ENCODE measurements around the gene FBXO9.

DNA sequence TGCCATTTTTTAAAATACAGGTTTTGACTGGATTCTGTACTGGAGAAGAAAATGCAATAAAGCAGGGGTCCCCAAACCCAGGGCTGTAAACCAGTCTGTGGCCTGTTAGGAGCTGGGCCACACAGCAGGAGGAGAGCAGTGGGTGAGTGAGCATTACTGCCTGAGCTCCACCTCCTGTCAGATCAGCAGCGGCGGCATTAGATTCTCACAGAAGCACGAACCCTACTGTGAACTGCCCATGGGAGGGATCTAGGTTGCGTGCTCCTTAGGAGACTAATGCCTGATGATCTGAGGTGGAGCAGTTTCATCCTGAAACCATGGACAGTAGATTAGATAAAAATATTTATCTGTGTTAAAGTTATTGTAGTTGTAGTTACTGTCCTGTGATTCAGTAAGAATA lies 21.1 kb upstream of the FBXO9 start:
- TF ChIP-seq, protein P1, sequence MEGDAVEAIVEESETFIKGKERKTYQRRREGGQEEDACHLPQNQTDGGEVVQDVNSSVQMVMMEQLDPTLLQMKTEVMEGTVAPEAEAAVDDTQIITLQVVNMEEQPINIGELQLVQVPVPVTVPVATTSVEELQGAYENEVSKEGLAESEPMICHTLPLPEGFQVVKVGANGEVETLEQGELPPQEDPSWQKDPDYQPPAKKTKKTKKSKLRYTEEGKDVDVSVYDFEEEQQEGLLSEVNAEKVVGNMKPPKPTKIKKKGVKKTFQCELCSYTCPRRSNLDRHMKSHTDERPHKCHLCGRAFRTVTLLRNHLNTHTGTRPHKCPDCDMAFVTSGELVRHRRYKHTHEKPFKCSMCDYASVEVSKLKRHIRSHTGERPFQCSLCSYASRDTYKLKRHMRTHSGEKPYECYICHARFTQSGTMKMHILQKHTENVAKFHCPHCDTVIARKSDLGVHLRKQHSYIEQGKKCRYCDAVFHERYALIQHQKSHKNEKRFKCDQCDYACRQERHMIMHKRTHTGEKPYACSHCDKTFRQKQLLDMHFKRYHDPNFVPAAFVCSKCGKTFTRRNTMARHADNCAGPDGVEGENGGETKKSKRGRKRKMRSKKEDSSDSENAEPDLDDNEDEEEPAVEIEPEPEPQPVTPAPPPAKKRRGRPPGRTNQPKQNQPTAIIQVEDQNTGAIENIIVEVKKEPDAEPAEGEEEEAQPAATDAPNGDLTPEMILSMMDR (IDR thresholded peaks at IDR 0.05; ENCODE audit: insufficient read depth, low read length, poor library complexity, severe bottlenecking), result no peak
- TF ChIP-seq EZH2phosphoT487 (conservative IDR thresholded peaks at IDR 0.05; ENCODE audit: low read length), result no peak
